ENCODE data around the gene MAPKAPK2.
"Not testable (repeated sequence)": the region's sequence is repeated elsewhere in the genome, so short reads cannot be mapped to it uniquely, and the experiment has no call there.

Gene MAPKAPK2

GRCh38 chr1:206684478-206685333, at the start of gene MAPKAPK2:
Gene MAPKAPK2, plus strand, starts transcription at chr1:206684905. Its CDS starts 325 bp downstream, at chr1:206685230.
- DNase-seq = peak; percentile 89

- DNase-seq = peak; percentile 93
Observed at GRCh38 chr1:206635080-206635977, 49.4 kb upstream of the MAPKAPK2 start, which contains the start of gene DYRK3. Gene DYRK3, plus strand, starts transcription at chr1:206635536. Its CDS starts 168 bp downstream, at chr1:206635704.

GRCh38 chr1:206635978-206636345, 48.7 kb upstream of the MAPKAPK2 start:
- DNase-seq = no peak

GRCh38 chr1:206636671-206637070, 48.0 kb upstream of the MAPKAPK2 start:
- DNase-seq = no peak

- no peak for DNase-seq
Observed at GRCh38 chr1:206637605-206638004, 47.1 kb upstream of the MAPKAPK2 start.

- DNase-seq = not testable (repeated sequence)
Observed at GRCh38 chr1:206642074-206642473, 42.6 kb upstream of the MAPKAPK2 start.

- DNase-seq = no peak
Observed at GRCh38 chr1:206643118-206643698, 41.5 kb upstream of the MAPKAPK2 start.

GRCh38 chr1:206646504-206646903, 38.2 kb upstream of the MAPKAPK2 start:
- no peak for DNase-seq

- DNase-seq = no peak
Observed at GRCh38 chr1:206647224-206647623, 37.5 kb upstream of the MAPKAPK2 start.

- DNase-seq = no peak
Observed at GRCh38 chr1:206649261-206649921, 35.3 kb upstream of the MAPKAPK2 start.

GRCh38 chr1:206651014-206651413, 33.7 kb upstream of the MAPKAPK2 start:
- no peak for DNase-seq

GRCh38 chr1:206651958-206652890, 32.5 kb upstream of the MAPKAPK2 start:
- DNase-seq = no peak

- no peak for DNase-seq
Observed at GRCh38 chr1:206653715-206654459, 30.8 kb upstream of the MAPKAPK2 start.

GRCh38 chr1:206654828-206655227, 29.9 kb upstream of the MAPKAPK2 start:
- no peak for DNase-seq

- peak; percentile 41 for DNase-seq
Observed at GRCh38 chr1:206655471-206655882, 29.2 kb upstream of the MAPKAPK2 start.

- no peak for DNase-seq
Observed at GRCh38 chr1:206656936-206657335, 27.8 kb upstream of the MAPKAPK2 start.

GRCh38 chr1:206657751-206658150, 27.0 kb upstream of the MAPKAPK2 start:
- no peak for DNase-seq

- DNase-seq = peak; percentile 81
Observed at GRCh38 chr1:206658264-206658980, 26.3 kb upstream of the MAPKAPK2 start.

- DNase-seq = no peak
Observed at GRCh38 chr1:206658981-206659273, 25.8 kb upstream of the MAPKAPK2 start.

GRCh38 chr1:206660136-206660535, 24.6 kb upstream of the MAPKAPK2 start:
- DNase-seq = no peak

Measured in islet precursor cell (in vitro differentiated cells).